B cell (primary cell): ENCODE measurements around the gene LRRC2. TPM values are rescaled to one million over a fixed set of nuclear protein-coding genes. Genes with fewer than 3 reads are reported as not detected.

Experiments
- ATAC-seq: fragments of 200-7000 bp; cut with Tn5 transposase; one replicate; pipeline ENCODE4 v1.10.0; 2021; ENCODE audit warnings: low read depth, mild to moderate bottlenecking, moderate number of reproducible peaks, moderate library complexity
- CTCF ChIA-PET: fragments of 350-600 bp; sonication (Branson Sonifier 250); formaldehyde crosslinking; loops from one replicate; lab custom pipeline; 2021; ENCODE audit warnings: antibody characterized with exemption, inconsistent platforms; lab: Charles Lee
- POLR2A ChIA-PET: fragments of 350-600 bp; sonication (Branson Sonifier 250); formaldehyde crosslinking; loops from one replicate; lab custom pipeline; 2021; ENCODE audit warnings: antibody characterized with exemption; lab: Charles Lee
- DNase-seq: peaks from one replicate; pipeline ENCODE4 v3.0.0; 2013
- H2AFZ ChIP-seq: 2 replicates; pipeline ENCODE4 v1.6.1; 2012; ENCODE audit warnings: mild to moderate bottlenecking, low read depth, low read length; ENCODE audit not compliant: insufficient read depth, poor library complexity, severe bottlenecking
- H3K27ac ChIP-seq, 2 donors: 1 replicate in 1 of 2; 2 replicates in 1 of 2; pipeline ENCODE4 v1.5.1; 2012 to 2013; ENCODE audit warnings: low read length in 2 of 2, mild to moderate bottlenecking in 2 of 2, moderate library complexity in 1 of 2
- H3K27me3 ChIP-seq, 4 experiments: fragments of 200-600 bp in 1 of 4; sonication (generic) in 1 of 4; replicated peaks in 1 of 4; 1 replicate in 2 of 4; 2 replicates in 2 of 4; pipeline versions ENCODE4 v1.6.1 to v1.7.0; 2013 to 2016; ENCODE audit warnings: low read length in 3 of 4, mild to moderate bottlenecking in 2 of 4, mixed read lengths in 1 of 4, moderate library complexity in 1 of 4; ENCODE audit not compliant: insufficient read depth in 4 of 4, control insufficient read depth in 3 of 4; ENCODE audit errors: control extremely low read depth in 1 of 4
- H3K36me3 ChIP-seq, 2 experiments: replicated peaks in 1 of 2; 1 replicate in 1 of 2; 2 replicates in 1 of 2; pipeline versions ENCODE4 v1.6.1 to v1.7.1; 2013; ENCODE audit warnings: low read length in 1 of 2; ENCODE audit not compliant: insufficient read depth in 2 of 2, control insufficient read depth in 1 of 2; ENCODE audit errors: control extremely low read depth in 1 of 2, extremely low read depth in 1 of 2
- H3K4me1 ChIP-seq, 2 donors: fragments of 200-600 bp in 1 of 2; sonication (generic) in 1 of 2; 1 replicate in 1 of 2; 2 replicates in 1 of 2; pipeline versions ENCODE4 v1.5.1 to v1.6.1; 2013 to 2017; ENCODE audit warnings: low read length in 2 of 2; ENCODE audit not compliant: control insufficient read depth in 2 of 2, insufficient read depth in 2 of 2
- H3K4me2 ChIP-seq: replicated peaks from 2 replicates; pipeline ENCODE3; 2012; ENCODE audit warnings: mild to moderate bottlenecking, low read depth, low read length; ENCODE audit not compliant: poor library complexity, severe bottlenecking
- H3K4me3 ChIP-seq, 5 experiments: fragments of 200-600 bp in 1 of 5; sonication (generic) in 1 of 5; 1 replicate in 3 of 5; 2 replicates in 2 of 5; pipeline versions ENCODE4 v1.5.1 to v1.7.0; 2011 to 2016; ENCODE audit warnings: low read length in 4 of 5, mild to moderate bottlenecking in 4 of 5, low read depth in 2 of 5, control low read depth in 1 of 5, moderate library complexity in 1 of 5; ENCODE audit not compliant: insufficient read depth in 1 of 5; ENCODE audit errors: control extremely low read depth in 1 of 5, extremely low read depth in 1 of 5
- H3K79me2 ChIP-seq: fragments of 200-600 bp; sonication (generic); one replicate; pipeline ENCODE4 v1.6.0; 2016; ENCODE audit warnings: low read length; ENCODE audit not compliant: control insufficient read depth, insufficient read depth
- H3K9ac ChIP-seq: fragments of 200-600 bp; sonication (generic); 2 replicates; pipeline ENCODE4 v1.6.1; 2017; ENCODE audit warnings: mild to moderate bottlenecking, low read length, moderate library complexity
- H3K9me3 ChIP-seq, 3 donors: one replicate each; pipeline versions ENCODE4 v1.6.1 to v1.7.1; 2013; ENCODE audit warnings: low read length in 2 of 3; ENCODE audit not compliant: control insufficient read depth in 2 of 3, insufficient read depth in 1 of 3; ENCODE audit errors: control extremely low read depth in 1 of 3
- H4K20me1 ChIP-seq: 2 replicates; pipeline ENCODE4 v1.6.0; 2012; ENCODE audit warnings: mild to moderate bottlenecking, low read length; ENCODE audit not compliant: insufficient read depth, control insufficient read depth, poor library complexity, severe bottlenecking
- H3K27ac Mint-ChIP-seq: one replicate; pipeline ENCODE4 v1.8.0; 2021; ENCODE audit warnings: mixed read lengths
- H3K27me3 Mint-ChIP-seq: one replicate; pipeline ENCODE4 v1.8.0; 2021; ENCODE audit warnings: mixed read lengths
- H3K4me1 Mint-ChIP-seq: one replicate; pipeline ENCODE4 v1.8.0; 2021; ENCODE audit warnings: mixed read lengths
- H3K4me3 Mint-ChIP-seq: one replicate; pipeline ENCODE4 v1.8.0; 2021; ENCODE audit warnings: mixed read lengths
- H3K9me3 Mint-ChIP-seq: one replicate; pipeline ENCODE4 v1.8.0; 2022; ENCODE audit warnings: mixed read lengths; ENCODE audit not compliant: insufficient read depth
- EZH2 ChIP-seq: IDR thresholded peaks from 2 replicates; pipeline ENCODE4 v1.6.1; 2012; ENCODE audit warnings: borderline replicate concordance, low read depth, mild to moderate bottlenecking, moderate library complexity, low read length; ENCODE audit not compliant: insufficient read depth, poor library complexity, severe bottlenecking
- WGBS: methylation state at CpG from one replicate; pipeline ENCODE4 v1.1.5; 2013; ENCODE audit warnings: missing lambda C conversion rate; ENCODE audit not compliant: insufficient coverage; 5-methylcytosine and 5-hydroxymethylcytosine counted together
- intact Hi-C: fragments of 100-400 bp; cut with micrococcal nuclease; formaldehyde crosslinking; loops from one replicate; pipeline ENCODE4 v1.10.0; 2022
- polyA plus RNA-seq: library from polyadenylated mRNA; depleted of rRNA; stranded (reverse); fragments of >200 nt; gene quantifications from 2 replicates; pipeline ENCODE4 v1.2.3, GENCODE V29; 2012
- total RNA-seq, 2 donors: library from RNA; stranded (reverse); fragments of 120-200 nt in 1 of 2; gene quantifications; 1 replicate in 1 of 2; 2 replicates in 1 of 2; pipeline versions ENCODE4 v1.2.3 to v1.2.4, GENCODE V29; 2013 to 2022
- TF ChIP-seq, protein P1 (sequence below): fragments of 200-600 bp; IDR thresholded peaks from one replicate; pipeline ENCODE4 v1.8.0; 2022; ENCODE audit warnings: antibody characterized with exemption, mild to moderate bottlenecking

LRRC2 gene
- total and polyA plus RNA-seq, 2 donors (not counting 1 experiment from before 2014, with no cell fraction given), result 0.04 TPM; not detected in 1

DNA sequence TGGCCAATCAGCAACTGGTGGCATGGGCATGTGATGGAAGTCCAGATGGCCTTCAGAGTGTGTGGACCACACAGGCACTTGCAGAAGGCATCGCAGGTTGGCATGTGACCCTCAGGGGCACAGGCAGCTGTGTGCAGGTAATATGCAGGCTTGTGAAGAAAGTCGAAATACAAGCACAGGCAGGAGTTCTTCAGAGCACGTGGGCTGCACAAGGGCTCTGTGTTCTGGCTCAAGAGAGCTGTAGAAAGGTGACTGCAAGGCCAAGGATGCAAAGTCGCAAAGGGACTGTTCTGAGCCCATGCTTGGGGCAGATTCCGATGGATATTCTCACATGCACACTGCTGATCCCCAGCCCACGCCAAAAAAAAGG is 8.3 kb downstream of the LRRC2 start:
- no peak overlapping the region for H3K4me3 ChIP-seq
- intact Hi-C loops, result loop anchor here (1.0 to 2.0 kb wide), 5 partner anchors 18 to 281 kb away; partner anchors contain the start of gene RTP3
- 78% methylated on average over 6 of the region's 6 CpGs for WGBS
- ChIA-PET POLR2A (interaction anchor here (1.4 to 1.9 kb wide), 3 partner anchors 9 to 69 kb away, joined by 5 to 12 read pairs (median 6); no protein-coding TSS in a partner anchor), CTCF (interaction anchor here (1.0 to 7.3 kb wide), 21 partner anchors 9 to 619 kb away, joined by 3 to 275 read pairs (median 6); partner anchors contain the start of genes CCR5 and RTP3)
- peak overlapping the region; percentile 69 for H3K4me2 ChIP-seq
- peaks cover 9% of the 10 kb centered on the region for H3K27me3 Mint-ChIP-seq
- no peaks in the 10 kb centered on the region for H4K20me1 ChIP-seq
- no peak overlapping the region for H2AFZ ChIP-seq
- no peak for TF ChIP-seq EZH2
- TF ChIP-seq, protein P1, sequence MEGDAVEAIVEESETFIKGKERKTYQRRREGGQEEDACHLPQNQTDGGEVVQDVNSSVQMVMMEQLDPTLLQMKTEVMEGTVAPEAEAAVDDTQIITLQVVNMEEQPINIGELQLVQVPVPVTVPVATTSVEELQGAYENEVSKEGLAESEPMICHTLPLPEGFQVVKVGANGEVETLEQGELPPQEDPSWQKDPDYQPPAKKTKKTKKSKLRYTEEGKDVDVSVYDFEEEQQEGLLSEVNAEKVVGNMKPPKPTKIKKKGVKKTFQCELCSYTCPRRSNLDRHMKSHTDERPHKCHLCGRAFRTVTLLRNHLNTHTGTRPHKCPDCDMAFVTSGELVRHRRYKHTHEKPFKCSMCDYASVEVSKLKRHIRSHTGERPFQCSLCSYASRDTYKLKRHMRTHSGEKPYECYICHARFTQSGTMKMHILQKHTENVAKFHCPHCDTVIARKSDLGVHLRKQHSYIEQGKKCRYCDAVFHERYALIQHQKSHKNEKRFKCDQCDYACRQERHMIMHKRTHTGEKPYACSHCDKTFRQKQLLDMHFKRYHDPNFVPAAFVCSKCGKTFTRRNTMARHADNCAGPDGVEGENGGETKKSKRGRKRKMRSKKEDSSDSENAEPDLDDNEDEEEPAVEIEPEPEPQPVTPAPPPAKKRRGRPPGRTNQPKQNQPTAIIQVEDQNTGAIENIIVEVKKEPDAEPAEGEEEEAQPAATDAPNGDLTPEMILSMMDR, result no peak
- H3K9me3 ChIP-seq, result peaks cover 0 to 4% (median 3%) of the 10 kb centered on the region in 3 donors
- no peaks in the 10 kb centered on the region for H3K9me3 Mint-ChIP-seq
- H3K27me3 ChIP-seq, result no peaks in the 10 kb centered on the region
- H3K36me3 ChIP-seq, result no peaks in the 10 kb centered on the region
- peaks cover 14% of the 10 kb centered on the region for H3K4me1 Mint-ChIP-seq
- H3K4me3 Mint-ChIP-seq, result no peak overlapping the region
- H3K27ac Mint-ChIP-seq, result no peak overlapping the region
- peaks cover 13% of the 10 kb centered on the region in 2 donors for H3K4me1 ChIP-seq
- H3K79me2 ChIP-seq, result no peaks in the 10 kb centered on the region
- DNase-seq (no peak), ATAC-seq (peak; percentile 7)
- no peak overlapping the region for H3K9ac ChIP-seq
- no peak overlapping the region for H3K27ac ChIP-seq

DNA sequence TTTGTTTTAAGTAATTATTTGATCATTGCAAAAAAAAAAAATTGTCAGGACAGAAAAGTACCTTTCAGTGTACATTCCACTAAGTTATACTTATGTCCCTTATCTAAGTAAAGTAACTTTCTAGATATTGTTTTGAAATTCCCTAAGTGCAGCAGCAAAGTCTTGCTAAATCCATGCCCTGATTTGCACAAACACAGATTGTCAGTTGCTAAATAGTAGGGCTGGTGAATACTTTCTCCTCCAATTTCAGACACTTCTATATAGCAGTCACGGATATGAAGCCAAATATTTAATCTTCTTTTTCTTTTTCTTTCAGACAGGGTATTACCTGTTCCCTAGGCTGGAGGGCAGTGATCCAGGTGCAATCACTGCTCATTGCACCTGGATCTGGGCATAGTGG is 12.9 kb downstream of the LRRC2 start:
- Mint-ChIP-seq H3K27ac (no peak overlapping the region), H3K9me3 (no peaks in the 10 kb centered on the region), H3K27me3 (peaks cover 7% of the 10 kb centered on the region), H3K4me3 (no peak overlapping the region), H3K4me1 (peaks cover 23% of the 10 kb centered on the region)
- peaks cover 14 to 16% of the 10 kb centered on the region in 2 donors for H3K4me1 ChIP-seq
- H3K9me3 ChIP-seq, result peaks cover 0 to 3% (median 0%) of the 10 kb centered on the region in 3 donors
- no peaks in the 10 kb centered on the region for H3K36me3 ChIP-seq
- H4K20me1 ChIP-seq, result no peaks in the 10 kb centered on the region
- intact Hi-C loops, result no loop called here
- H3K27ac ChIP-seq, result no peak overlapping the region
- no peak overlapping the region for H2AFZ ChIP-seq
- H3K4me2 ChIP-seq, result no peak overlapping the region
- no peak overlapping the region for H3K9ac ChIP-seq
- ChIA-PET CTCF (interaction anchor here (1.3 to 4.4 kb wide), 4 partner anchors 9 to 64 kb away, joined by 3 to 34 read pairs (median 3); partner anchors contain the start of gene RTP3), POLR2A (no interaction called here)
- no peak for TF ChIP-seq EZH2
- TF ChIP-seq, protein P1, result no peak
- no peak for ATAC-seq
- no peak overlapping the region for H3K4me3 ChIP-seq
- peaks cover 0 to 6% (median 0%) of the 10 kb centered on the region in 4 experiments for H3K27me3 ChIP-seq
- no peaks in the 10 kb centered on the region for H3K79me2 ChIP-seq
- no peak for DNase-seq
- 50% methylated on average over 1 of the region's 1 CpG for WGBS
